Left renal pelvis (tissue), 4 donors: ENCODE measurements around the gene DNAH8. TPM values are rescaled to one million over a fixed set of nuclear protein-coding genes. Genes with fewer than 3 reads are reported as not detected.

Source experiments
- polyA plus RNA-seq, 4 donors: library from polyadenylated mRNA; unstranded; fragments of 120-200 nt; gene quantifications; one replicate each; pipeline ENCODE4 v1.2.1, GENCODE V29; 2013; ENCODE audit not compliant: insufficient read length in 4 of 4

The DNAH8 gene
- polyA plus RNA-seq, 4 donors, result 0.15 to 0.77 (median 0.46) TPM

Other genes with a start within 250 kb of the DNAH8 start
- 10 to 100 TPM; 12.0 to 15.9 (median 12.5) TPM for gene BTBD9, start 75.4 kb upstream of the DNAH8 start, polyA plus RNA-seq
- gene GLO1, start 12.2 kb upstream of the DNAH8 start, polyA plus RNA-seq, result 100 to 1,000 TPM; 137 to 193 (median 152) TPM